ENCODE data around the gene WSCD1.
A peak's percentile ranks its signal among the peaks of the same experiment; 100 is the strongest.

Gene WSCD1

DNA sequence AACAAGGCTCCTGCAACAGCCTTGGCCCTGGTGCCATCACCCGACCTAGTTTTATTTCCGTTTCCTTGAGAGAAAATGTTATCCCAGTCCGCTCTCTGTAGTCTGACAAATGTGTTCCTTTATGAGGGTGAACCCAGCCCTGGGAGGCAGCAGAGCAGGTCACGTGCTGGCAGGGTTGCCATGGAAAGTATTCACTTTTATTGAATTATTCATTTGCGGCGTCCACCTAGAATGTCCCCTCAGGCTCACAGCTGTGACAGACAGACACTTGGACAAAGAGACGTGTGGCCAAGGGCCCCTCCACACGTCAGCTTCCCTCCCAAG is 90.0 kb downstream of the WSCD1 start:
- no peak for DNase-seq (ENCODE audit: low read depth, low spot score)

DNA sequence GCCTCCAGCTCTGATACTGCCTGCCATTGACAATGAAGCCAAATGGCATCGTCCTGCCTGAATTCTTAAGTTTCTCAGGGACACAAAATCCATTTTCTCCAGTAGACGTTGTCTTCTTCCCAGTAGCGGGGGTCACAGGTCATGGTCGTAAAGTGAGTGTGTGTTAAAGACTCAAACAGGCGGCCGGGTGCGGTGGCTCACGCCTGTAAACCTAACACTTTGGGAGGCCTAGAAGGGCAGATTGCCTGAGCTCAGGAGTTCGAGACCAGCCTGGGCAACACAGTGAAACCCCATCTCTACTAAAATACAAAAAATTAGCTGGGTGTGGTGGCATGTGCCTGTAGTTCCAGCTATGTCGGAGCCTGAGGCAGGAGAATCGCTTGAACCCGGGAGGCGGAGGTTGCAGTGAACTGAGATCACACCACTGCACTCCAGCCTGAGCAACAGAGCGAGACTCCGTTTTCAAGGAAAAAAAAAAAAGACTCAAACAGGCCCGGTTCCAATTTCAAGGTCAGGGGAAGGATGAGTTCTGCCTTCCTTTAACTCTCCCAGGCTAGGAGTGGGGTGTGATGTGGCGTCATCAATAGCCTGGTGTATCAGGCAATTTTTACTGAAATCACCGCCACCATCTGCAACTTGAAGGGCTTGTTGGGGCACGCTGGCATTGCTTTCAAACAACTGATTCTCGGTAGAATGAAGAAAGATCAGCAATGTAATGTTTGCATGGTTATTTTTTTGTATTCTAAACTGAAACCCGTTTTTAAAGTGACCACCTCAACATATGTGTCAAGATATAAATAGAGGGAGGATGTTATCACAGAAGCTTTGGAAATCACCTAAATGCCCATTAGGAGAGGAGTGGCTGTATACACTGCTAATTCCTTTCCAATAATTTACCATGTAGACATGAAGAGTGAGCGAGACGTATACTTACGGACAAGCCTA is 91.0 kb downstream of the WSCD1 start:
- DNase-seq (ENCODE audit: low read depth, low spot score), result no peak

DNA sequence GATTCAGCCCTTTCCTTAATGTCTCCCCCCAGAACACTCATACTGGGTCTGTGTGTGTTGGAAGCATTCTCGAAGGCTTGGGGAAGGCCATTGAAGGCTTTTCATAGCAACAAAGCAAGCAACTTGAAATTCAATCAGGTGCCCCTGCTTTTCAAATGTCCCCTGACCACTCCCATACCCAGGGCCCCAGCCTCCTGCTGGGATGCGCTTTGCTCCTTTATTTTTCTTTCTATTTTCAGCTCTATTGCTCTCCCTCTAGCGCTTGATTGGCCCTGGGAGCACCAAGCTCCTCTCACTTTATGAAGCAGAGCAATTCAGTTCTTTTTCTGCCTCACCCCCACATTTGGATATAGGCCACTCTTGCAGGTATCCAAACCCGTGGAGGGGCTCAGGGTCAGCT is 92.0 kb downstream of the WSCD1 start:
- peak; percentile 28 for DNase-seq (ENCODE audit: low read depth, low spot score)

DNA sequence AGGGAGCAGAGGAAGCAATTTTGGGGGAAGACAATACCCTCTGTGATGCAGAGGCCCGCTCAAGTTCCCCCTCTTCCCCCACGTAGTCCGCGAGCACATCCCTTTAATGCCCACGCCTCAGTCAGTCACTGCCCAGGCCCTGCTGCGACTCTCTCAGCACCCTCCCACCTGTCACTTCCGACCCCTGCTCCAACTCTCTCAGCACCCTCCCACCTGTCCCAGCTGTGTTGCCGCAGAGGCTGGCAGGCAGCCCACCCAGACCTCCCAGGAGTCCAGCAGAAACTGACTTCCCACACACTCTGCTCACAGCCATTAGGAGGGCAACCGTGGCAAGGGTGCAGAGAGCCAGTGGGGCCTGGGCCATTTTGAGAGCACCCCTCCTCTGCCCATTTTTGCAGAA is 92.7 kb downstream of the WSCD1 start:
- no peak for DNase-seq (ENCODE audit: low read depth, low spot score)

DNA sequence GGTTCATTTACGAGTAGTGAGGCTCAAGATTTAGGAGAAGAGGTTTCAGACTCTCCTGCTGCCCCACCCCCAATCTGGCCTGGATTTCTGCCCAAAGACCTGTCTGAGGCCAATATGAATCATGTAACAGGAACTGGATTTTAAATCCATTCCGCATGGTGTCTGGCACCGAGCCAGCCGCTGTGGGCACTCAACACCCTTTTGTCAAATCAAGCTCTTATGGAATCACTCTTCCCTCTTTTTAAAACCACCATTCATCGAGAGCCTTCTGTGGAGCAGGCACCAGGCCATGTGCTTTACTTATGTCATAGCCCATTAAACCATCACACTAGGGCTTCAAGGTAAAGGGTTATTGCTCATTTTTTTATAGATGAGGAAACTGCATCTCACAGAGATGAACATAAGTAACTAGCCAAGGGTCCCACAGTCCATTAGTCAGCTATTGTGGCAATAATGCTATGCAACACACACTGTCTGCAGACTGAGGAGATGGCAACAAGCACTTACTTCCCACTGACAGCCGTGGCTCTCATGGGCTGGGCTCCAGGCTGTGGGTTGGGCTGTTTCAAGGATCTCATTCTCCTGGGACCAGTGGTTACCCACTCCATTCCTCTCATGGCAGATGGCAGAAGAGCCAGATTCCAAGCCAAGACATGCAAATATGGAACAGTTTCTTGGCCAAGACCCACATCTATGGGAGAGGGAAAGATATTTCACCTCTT is 93.6 kb downstream of the WSCD1 start:
- no peak for DNase-seq (ENCODE audit: low read depth, low spot score)

DNA sequence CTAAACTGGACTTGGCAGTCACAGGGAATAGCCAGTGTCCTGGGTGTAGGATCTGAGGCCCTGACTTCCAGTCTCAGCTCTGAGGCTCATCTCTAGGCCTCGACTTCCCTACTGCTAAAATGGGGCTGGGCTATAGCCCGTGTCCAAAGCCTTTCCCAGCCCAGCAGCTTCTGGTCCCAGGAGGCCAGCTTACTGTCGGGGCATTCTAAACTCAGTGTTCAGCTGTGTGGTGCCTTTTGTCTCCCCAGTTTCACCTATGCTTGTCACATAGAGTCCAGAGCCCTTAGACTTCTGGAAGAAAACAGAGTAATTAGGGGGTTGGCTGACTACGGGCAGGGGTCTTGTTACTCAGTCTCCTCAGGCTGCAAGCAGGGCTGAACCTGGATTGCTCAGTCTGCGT is 94.8 kb downstream of the WSCD1 start:
- DNase-seq (ENCODE audit: low read depth, low spot score), result no peak

DNA sequence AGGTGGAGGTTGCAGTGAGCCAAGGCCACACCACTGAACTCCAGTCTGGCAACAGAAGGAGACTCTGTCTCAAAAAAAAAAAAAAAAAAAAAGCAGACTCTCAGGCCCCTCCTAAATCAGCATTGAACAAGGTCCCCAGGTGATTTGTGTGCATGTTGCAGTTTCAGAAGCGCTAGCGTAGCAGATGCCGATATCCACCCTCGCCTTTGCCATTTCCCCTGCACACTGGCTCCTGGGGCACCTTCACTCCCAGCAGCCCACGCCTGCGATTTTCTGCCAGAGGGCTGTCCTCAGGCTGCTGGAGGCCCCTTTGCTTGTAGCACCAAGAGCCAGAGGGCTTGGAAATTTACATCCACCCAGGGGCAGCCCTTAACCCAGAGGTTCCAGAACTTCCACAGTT is 95.6 kb downstream of the WSCD1 start:
- no peak for DNase-seq (ENCODE audit: low read depth, low spot score)

DNA sequence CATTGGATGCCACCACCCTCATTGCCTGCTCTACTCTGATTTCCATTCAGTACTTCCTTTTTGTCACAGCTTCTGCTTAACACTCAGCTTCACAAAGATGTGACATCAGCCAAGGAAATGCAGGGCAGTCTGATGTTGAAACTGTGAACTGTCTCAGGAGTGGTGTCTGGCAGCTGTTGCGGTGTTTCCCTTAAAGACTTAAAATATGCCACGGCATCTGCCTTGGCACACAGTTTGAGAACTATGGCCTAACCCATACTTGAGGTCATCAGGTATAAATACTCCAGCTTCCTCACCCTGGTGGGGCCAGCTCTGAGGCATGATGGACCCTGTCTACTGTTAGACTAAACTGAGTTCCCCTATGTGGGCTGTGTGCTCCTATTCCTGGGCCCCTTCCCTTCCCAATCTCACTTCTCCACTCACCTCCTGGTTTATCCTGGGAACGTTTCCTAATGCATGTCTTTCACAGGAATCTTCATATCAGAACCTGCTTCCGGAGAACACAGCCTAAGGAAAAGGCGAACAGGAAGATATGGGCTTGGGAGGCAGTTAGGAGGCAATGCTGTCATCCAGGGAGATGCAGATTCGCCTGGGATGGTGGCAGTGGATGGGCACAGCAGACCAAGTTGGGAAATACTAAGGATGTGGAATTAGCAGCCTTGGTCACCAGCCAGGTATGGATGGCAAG is 96.5 kb downstream of the WSCD1 start:
- no peak for DNase-seq (ENCODE audit: low read depth, low spot score)

DNA sequence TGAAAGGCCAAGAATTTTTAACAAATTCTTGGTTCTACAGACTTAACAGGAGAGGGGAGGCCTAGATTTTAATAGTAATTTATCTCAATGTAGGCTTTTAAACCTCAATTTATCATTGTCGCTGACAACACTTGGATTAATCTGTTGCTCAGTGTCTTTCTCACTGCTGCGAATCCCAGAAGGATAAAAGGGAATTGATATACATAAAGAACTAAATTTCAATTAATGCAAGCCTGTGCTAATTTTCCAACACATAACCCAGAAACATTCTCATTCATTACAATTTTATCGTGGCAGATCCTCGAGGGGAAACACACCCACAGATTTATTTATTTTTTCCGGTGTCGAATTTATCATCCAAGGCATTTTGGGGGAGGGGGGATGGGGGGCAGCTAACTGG is 98.1 kb downstream of the WSCD1 start:
- no peak for DNase-seq (ENCODE audit: low read depth, low spot score)

DNA sequence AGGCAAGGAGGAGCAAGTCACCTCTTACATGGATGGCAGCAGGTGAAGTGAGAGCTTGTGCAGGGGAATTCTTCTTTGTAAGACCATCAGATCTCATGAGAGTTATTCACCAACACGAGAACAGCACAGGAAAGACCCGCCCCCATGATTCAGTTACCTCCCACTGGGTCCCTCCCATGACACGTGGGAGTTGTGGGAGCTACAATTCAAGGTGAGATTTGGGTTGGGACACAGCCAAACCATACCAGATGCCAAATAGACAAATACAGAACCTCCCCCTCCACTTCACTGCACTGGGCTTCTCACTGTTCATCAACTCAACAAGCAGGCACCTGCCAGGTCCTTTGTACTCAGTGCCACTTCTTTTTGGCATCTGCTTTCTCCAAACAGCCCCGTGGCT is 100.2 kb downstream of the WSCD1 start:
- no peak for DNase-seq (ENCODE audit: low read depth, low spot score)

DNA sequence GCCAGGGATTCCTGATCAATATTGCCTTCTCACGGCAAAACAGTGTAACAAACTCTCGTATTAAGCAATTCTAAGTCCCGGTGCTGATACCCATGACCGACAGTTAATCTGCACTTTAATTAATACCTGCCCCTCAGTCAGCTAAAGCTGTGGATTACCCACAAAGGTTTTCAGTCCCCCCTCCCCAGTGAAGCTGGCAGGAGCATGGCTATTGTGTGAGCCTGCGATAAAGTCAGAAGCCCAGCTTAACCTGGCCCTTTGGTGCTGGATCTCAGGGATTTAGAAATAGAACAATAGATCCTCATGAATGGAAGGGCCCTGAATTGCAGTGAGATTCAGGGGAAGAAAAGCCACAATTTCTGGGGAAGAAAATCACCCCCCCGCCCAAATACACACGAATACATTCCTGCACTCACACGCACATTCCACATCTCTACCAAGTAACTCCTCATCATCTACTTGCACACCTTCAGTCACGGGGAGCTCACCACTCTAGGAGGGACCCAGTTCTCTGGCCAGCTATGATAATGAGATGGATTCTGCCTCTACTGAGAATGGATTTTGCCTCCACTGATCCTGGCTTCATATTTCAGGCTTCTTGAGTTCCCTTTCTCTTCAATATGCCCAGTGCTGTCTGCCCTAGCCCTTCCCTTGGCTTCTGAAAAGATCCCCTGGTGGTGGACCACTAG is 102.6 kb downstream of the WSCD1 start:
- no peak for DNase-seq (ENCODE audit: low read depth, low spot score)

DNA sequence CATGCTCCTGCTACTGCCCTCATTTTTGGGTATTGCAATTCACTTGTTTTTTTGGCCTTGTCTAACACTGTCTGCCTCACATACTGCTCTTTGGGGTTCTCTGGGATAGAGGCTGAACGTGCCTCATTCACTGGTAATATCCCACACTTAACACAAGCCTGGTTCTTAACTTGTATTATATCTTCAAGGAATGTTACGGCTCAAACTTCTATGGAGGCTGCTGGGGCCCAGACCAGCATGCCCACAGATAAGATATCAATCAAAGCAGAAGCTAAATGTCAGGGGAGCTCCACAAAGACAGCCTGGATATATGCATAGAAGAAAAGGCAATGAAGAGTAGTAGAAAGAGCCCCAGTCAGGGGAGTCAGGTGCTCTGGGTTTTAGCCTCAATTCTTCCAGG is 103.5 kb downstream of the WSCD1 start:
- DNase-seq (ENCODE audit: low read depth, low spot score), result no peak
